ENCODE results near the gene DBF4. TPM values are rescaled to one million over a fixed set of nuclear protein-coding genes. Genes with fewer than 3 reads are reported as not detected.

Gene DBF4
- polyA plus RNA-seq, 1 of the 3 experiments (the other 2 are of a cell fraction), result 7.6 TPM

- TF ChIP-seq ZBTB33 (IDR thresholded peaks at IDR 0.05; ENCODE audit: borderline replicate concordance, low read depth) (no peak), FOSL2 (IDR thresholded peaks at IDR 0.05; ENCODE audit: borderline replicate concordance, low read depth) (no peak), POLR2AphosphoS5 (IDR thresholded peaks at IDR 0.05; ENCODE audit: low read depth, low read length) (no peak), MXI1 (IDR thresholded peaks at IDR 0.05; ENCODE audit: low read depth, low read length) (peak; percentile 31), NFIC (IDR thresholded peaks at IDR 0.05; ENCODE audit: borderline replicate concordance) (no peak), TCF12 (IDR thresholded peaks at IDR 0.05) (no peak), GATA2 (CRISPR knock-in tag; IDR thresholded peaks at IDR 0.05) (peak; percentile 26; the same call in 1 of the 2 replicates), CHD2 (IDR thresholded peaks at IDR 0.05; ENCODE audit: low read length, partially characterized antibody) (no peak), RXRA (IDR thresholded peaks at IDR 0.05; ENCODE audit: borderline replicate concordance, low read depth) (no peak), ELF1 (IDR thresholded peaks at IDR 0.05) (no peak), EP300 (IDR thresholded peaks at IDR 0.05; ENCODE audit: borderline replicate concordance in 1 of 2, low read depth in 1 of 2, low read length in 1 of 2) (0 out of 4 replicates have a peak, but pooled peaks of 1 of the 2 experiments have one; percentile 1), FOXJ3 (CRISPR knock-in tag; IDR thresholded peaks at IDR 0.05) (no peak), SIN3A (IDR thresholded peaks at IDR 0.05; ENCODE audit: borderline replicate concordance, low read depth, low read length) (peak; percentile 90), GABPA (IDR thresholded peaks at IDR 0.05; ENCODE audit: low read depth) (peak; percentile 61), NRF1 (IDR thresholded peaks at IDR 0.05; ENCODE audit: low read depth, low read length) (no peak), MEF2A (IDR thresholded peaks at IDR 0.05; ENCODE audit: borderline replicate concordance, low read depth) (no peak), SMC3 (IDR thresholded peaks at IDR 0.05; ENCODE audit: low read depth, low read length) (no peak), PBX3 (IDR thresholded peaks at IDR 0.05) (no peak), RCOR1 (IDR thresholded peaks at IDR 0.05; ENCODE audit: low read length) (peak; percentile 12; the same call in 1 of the 2 replicates)
- TF ChIP-seq, protein P1, sequence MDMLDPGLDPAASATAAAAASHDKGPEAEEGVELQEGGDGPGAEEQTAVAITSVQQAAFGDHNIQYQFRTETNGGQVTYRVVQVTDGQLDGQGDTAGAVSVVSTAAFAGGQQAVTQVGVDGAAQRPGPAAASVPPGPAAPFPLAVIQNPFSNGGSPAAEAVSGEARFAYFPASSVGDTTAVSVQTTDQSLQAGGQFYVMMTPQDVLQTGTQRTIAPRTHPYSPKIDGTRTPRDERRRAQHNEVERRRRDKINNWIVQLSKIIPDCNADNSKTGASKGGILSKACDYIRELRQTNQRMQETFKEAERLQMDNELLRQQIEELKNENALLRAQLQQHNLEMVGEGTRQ (IDR thresholded peaks at IDR 0.05; ENCODE audit: borderline replicate concordance, low read depth, low read length), result no peak
- TF ChIP-seq, protein P2, sequence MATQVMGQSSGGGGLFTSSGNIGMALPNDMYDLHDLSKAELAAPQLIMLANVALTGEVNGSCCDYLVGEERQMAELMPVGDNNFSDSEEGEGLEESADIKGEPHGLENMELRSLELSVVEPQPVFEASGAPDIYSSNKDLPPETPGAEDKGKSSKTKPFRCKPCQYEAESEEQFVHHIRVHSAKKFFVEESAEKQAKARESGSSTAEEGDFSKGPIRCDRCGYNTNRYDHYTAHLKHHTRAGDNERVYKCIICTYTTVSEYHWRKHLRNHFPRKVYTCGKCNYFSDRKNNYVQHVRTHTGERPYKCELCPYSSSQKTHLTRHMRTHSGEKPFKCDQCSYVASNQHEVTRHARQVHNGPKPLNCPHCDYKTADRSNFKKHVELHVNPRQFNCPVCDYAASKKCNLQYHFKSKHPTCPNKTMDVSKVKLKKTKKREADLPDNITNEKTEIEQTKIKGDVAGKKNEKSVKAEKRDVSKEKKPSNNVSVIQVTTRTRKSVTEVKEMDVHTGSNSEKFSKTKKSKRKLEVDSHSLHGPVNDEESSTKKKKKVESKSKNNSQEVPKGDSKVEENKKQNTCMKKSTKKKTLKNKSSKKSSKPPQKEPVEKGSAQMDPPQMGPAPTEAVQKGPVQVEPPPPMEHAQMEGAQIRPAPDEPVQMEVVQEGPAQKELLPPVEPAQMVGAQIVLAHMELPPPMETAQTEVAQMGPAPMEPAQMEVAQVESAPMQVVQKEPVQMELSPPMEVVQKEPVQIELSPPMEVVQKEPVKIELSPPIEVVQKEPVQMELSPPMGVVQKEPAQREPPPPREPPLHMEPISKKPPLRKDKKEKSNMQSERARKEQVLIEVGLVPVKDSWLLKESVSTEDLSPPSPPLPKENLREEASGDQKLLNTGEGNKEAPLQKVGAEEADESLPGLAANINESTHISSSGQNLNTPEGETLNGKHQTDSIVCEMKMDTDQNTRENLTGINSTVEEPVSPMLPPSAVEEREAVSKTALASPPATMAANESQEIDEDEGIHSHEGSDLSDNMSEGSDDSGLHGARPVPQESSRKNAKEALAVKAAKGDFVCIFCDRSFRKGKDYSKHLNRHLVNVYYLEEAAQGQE (IDR thresholded peaks at IDR 0.05; ENCODE audit: low read depth, low read length), result no peak
These were observed 559 bp downstream of the DBF4 start (continued) for GRCh38 chr7:87876869-87877234.
